HG03378 (cell line): ENCODE measurements around the gene MRPS34.

ENCODE experiments used
- ATAC-seq: cut with Tn5 transposase; IDR thresholded peaks from one replicate; pipeline ENCODE4 v1.9.1; 2021; ENCODE audit warnings: mild to moderate bottlenecking, moderate library complexity; ENCODE audit not compliant: unreplicated experiment

The MRPS34 gene

GRCh38 chr16:1731603-1732002 lies 41.3 kb downstream of the MRPS34 start:
- no peak for ATAC-seq

DNA sequence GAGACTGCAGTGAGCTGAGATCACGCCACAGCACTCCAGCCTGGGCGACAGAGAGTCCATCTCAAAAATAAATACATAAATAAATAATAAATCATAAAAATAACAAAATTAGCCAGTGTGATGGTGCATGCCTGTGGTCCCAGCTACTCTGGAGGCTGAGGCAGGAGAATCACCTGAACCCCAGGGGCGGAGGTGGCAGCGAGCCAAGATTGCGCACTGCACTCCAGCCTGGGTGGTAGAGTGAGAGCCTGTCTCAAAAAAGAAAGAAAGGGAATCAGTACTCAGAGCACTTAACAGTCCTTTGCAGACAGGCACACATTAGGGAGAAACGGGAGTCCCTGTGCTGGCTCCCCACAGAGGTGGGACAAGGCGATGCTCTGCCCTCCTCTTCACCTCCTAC lies 41.9 kb downstream of the MRPS34 start:
- ATAC-seq: no peak

DNA sequence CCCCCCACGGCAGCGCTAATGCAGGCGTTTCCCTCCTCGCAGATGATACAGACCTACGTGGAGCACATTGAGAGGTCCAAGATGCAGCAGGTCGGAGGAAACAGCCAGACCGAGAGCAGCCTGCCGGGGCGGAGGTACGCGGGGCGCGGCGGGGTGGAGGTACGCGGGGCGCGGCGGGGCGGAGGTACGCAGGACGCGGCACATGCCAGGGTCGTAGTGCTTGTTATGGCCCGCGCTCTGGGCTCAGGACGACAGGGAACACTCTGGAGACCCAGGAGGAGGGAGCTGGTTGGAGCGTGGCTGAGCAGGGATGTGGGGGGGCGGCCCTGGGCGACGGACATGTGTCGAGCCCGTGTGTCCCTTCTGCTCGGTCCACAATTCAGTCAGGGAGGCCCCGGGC lies 43.5 kb downstream of the MRPS34 start:
- no peak for ATAC-seq

- ATAC-seq: no peak
Measured at GRCh38 chr16:1729026-1729425, 43.9 kb downstream of the MRPS34 start.

DNA sequence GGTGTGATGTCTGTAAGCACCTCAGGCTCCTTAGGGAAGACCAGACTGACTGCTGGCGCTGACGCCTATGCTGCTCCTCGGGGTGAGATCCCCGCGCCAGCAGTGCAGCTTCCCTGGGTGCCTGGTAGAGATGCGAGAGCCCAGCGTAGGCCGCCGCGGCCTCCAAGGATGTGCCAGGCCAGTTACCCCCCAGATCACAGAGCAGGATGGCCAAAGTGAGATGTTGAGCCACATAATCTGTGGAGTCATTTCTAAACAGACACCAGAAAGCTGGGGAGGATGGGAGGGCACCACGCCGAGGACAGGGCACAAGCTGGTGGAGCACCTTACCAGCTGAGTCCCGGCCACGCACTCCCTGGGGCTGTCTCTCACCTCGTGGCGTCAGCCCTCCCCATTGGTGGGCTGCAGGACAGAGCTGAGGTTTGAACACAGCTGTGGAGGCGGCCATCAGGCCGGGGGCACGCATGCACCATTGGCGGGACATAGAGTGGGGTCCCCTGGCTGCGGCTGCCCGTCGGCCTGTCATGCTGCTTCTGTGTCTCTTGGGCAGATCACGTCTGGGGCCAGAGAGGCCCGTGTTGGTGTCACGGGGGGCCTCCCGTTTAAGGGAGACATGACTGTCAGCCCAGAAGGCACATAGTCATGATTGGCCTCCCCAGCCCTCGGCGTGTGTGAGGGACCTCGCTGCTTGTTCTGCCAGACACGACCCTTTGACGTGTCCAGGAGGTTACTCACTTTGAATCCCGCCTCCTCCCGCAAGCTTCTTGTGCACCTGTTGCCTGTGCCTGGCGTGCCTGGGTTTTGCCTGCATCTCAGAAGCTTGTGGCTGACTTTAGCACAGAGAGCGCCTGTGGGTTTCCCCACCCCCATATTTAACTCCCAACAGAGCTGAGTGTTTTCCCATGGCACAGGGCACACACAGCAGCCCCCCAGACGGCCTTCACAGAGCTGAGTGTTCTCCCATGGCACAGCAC lies 45.0 kb downstream of the MRPS34 start:
- no peak for ATAC-seq

DNA sequence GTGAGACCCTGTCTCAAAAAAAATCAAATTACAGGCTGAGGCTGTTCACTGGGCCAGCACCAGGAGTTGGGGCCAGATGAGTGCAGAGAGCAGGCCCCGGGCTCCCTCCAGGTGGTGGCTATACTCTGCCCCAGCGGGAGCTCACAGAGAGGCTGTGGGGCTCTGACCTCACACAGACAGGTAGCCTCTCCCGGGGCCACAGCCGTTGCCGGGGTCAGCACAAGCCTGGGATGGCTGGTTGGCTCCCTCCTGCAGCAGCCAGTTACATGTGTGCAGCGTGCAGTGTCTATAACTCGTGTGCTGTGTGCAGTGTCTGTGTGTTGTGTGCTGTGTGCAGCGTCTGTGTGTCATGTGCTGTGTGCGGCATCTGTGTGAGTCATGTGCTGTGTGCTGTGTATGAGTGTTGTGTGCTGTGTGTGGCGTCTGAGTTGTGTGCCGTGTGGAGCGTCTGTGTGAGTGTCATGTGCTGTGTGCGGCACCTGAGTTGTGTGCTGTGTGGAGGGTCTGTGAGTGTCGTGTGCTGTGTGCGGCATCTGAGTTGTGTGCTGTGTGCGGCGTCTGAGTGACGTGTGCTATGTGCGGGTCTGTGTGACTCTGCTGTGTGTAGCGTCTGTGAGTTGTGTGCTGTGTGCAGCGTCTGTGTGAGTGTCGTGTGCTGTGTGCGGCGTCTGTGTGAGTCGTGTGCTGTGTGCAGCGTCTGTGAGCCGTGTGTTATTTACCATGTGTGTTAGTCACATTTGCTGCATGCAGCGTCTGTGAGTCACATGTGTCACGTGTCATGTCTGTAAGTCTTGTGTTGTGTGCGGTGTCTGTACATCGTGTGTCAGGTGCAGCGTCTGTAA lies 46.1 kb downstream of the MRPS34 start:
- ATAC-seq: no peak

DNA sequence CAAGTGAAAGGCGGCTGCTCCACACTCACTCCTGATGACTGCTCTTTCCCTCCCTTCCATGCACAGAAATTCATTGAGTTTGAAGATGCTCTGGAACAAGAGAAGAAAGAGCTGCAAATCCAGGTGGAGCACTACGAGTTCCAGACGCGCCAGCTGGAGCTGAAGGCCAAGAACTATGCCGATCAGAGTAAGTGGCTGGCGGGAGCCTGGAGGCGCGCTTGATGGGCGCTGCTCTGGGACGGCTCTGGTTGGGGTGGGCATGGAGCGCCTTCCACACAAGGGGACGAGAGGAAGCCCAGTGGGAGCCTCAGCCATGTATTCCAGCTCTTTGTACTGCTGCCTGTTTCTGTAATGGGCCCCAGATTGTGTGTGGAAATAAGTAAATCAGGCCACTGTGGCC lies 48.4 kb downstream of the MRPS34 start:
- ATAC-seq: no peak

DNA sequence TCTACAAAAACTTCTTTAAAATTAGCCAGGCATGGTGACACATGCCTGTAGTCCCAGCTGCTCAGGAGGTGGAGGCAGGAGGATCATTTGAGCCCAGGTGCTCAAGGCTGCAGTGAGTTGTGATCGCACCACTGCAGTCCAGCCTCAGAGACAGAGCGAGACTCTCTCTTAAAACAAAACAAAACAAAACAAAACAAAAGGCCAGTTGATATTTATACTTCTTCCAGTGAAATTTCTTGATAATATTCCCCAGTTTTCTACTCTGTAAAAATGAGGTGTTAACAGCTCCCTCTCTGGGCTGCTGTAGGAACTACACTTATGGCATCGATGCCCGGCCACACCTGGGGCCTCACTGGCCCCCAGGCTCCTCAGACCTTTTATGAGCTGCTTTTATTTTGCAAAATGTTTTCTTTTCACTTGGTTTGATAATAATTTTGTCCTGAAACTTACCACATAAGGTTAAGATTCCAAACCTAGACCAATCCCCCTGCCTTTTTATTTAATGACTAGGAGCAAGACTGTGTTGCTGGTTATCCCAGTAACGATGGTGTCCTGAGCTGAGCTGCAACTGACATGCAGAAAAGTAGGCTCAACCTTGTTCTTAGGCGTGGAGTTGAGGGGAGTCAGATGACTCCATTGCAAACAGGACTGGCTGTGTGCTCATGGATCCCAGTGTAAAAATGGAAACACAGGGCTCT lies 49.3 kb downstream of the MRPS34 start:
- no peak for ATAC-seq
